Measurements from ENCODE around the gene AP1S1. TPM values are rescaled to one million over a fixed set of nuclear protein-coding genes. Genes with fewer than 3 reads are reported as not detected.
A peak's percentile ranks its signal among the peaks of the same experiment; 100 is the strongest.
"Not testable (repeated sequence)": the region's sequence is repeated elsewhere in the genome, so short reads cannot be mapped to it uniquely, and the experiment has no call there.

Gene AP1S1
- total RNA-seq, result 51.2 TPM

GRCh38 chr7:101153969-101154692 lies at the start of gene AP1S1:
AP1S1 (plus strand) TSS chr7:101154476; CDS start chr7:101154515, 39 bp downstream.
- peak; percentile 87 for DNase-seq

GRCh38 chr7:101104799-101105198 lies 49.5 kb upstream of the AP1S1 start:
- no peak for DNase-seq

GRCh38 chr7:101105248-101105647 lies 49.0 kb upstream of the AP1S1 start:
- DNase-seq, result not testable (repeated sequence)

GRCh38 chr7:101106386-101106785 lies 47.9 kb upstream of the AP1S1 start:
- DNase-seq, result no peak

- DNase-seq, result no peak
Measured at GRCh38 chr7:101108330-101108857, 45.9 kb upstream of the AP1S1 start.

- DNase-seq, result no peak
Measured at GRCh38 chr7:101108961-101109360, 45.3 kb upstream of the AP1S1 start.

GRCh38 chr7:101109368-101109767 lies 44.9 kb upstream of the AP1S1 start:
- DNase-seq, result no peak

- no peak for DNase-seq
Measured at GRCh38 chr7:101111261-101111660, 43.0 kb upstream of the AP1S1 start.

GRCh38 chr7:101112233-101112632 lies 42.0 kb upstream of the AP1S1 start:
- DNase-seq, result no peak

GRCh38 chr7:101113140-101113539 lies 41.1 kb upstream of the AP1S1 start:
- DNase-seq, result not testable (repeated sequence)

- no peak for DNase-seq
Measured at GRCh38 chr7:101113836-101114235, 40.4 kb upstream of the AP1S1 start.

GRCh38 chr7:101114492-101114891 lies 39.8 kb upstream of the AP1S1 start:
- DNase-seq, result no peak

GRCh38 chr7:101115215-101115614 lies 39.1 kb upstream of the AP1S1 start:
- DNase-seq, result no peak

GRCh38 chr7:101116898-101117297 lies 37.4 kb upstream of the AP1S1 start:
- DNase-seq, result no peak

- DNase-seq, result no peak
Measured at GRCh38 chr7:101118856-101119255, 35.4 kb upstream of the AP1S1 start.

GRCh38 chr7:101119876-101120275 lies 34.4 kb upstream of the AP1S1 start:
- DNase-seq, result no peak

- no peak for DNase-seq
Measured at GRCh38 chr7:101120315-101120714, 34.0 kb upstream of the AP1S1 start.

- DNase-seq, result not testable (repeated sequence)
Measured at GRCh38 chr7:101121631-101121990, 32.7 kb upstream of the AP1S1 start.

GRCh38 chr7:101121991-101122932 lies 32.0 kb upstream of the AP1S1 start:
- peak; percentile 95 for DNase-seq

- no peak for DNase-seq
Measured at GRCh38 chr7:101122933-101123702, 31.2 kb upstream of the AP1S1 start.

GRCh38 chr7:101123703-101124068 lies 30.6 kb upstream of the AP1S1 start:
- no peak for DNase-seq

GRCh38 chr7:101124376-101125056 lies 29.8 kb upstream of the AP1S1 start:
- peak; percentile 55 for DNase-seq

All from skin of body (tissue), 2 donors.